K562 (cell line): Measurements from ENCODE around the gene CPNE8.

ENCODE experiments used
- ETV5 ChIP-seq: sonication (generic); formaldehyde crosslinking; IDR thresholded peaks from 2 replicates; pipeline ENCODE4 v1.4.0; 2020; ENCODE audit warnings: low read depth, mild to moderate bottlenecking, missing genetic modification reagents
- EZH2 ChIP-seq: IDR thresholded peaks from 2 replicates; pipeline ENCODE4 v1.6.1; 2012; ENCODE audit warnings: low read depth, mild to moderate bottlenecking, inconsistent platforms, low read length, borderline replicate concordance
- GATAD2B ChIP-seq: fragments of 450-650 bp; IDR thresholded peaks from 2 replicates; pipeline ENCODE4 v1.6.1; 2017; ENCODE audit warnings: mild to moderate bottlenecking, borderline replicate concordance
- NFIC ChIP-seq: fragments of 450-650 bp; IDR thresholded peaks from 2 replicates; pipeline ENCODE4 v1.6.1; 2017; ENCODE audit warnings: mild to moderate bottlenecking, inconsistent platforms
- RAD21 ChIP-seq, 2 experiments: fragments of 250-450 bp in 1 of 2; fragments of 450-650 bp in 1 of 2; sonication (Bioruptor Pico) in 1 of 2; formaldehyde crosslinking in 1 of 2; IDR thresholded peaks in 1 of 2; conservative IDR thresholded peaks in 1 of 2; 2 replicates each; pipeline versions ENCODE4 v1.4.0 to v1.8.0; 2020 to 2022; ENCODE audit warnings: mild to moderate bottlenecking in 2 of 2, moderate library complexity in 1 of 2
- SIN3A ChIP-seq, 2 experiments: fragments of 150-350 bp in 1 of 2; IDR thresholded peaks; 2 replicates each; pipeline ENCODE4 v1.6.1; 2011 to 2016; ENCODE audit warnings: borderline replicate concordance in 2 of 2, low read depth in 2 of 2, low read length in 2 of 2, mild to moderate bottlenecking in 2 of 2, moderate library complexity in 2 of 2; ENCODE audit not compliant: control insufficient read depth in 1 of 2
- SOX6 ChIP-seq: fragments of 450-650 bp; IDR thresholded peaks from 2 replicates; pipeline ENCODE4 v1.6.1; 2014; ENCODE audit warnings: mild to moderate bottlenecking
- ZNF507 ChIP-seq: conservative IDR thresholded peaks from 2 replicates; pipeline ENCODE4 v1.6.1; 2017; ENCODE audit warnings: missing genetic modification characterization, missing compliant biosample characterization
- TF ChIP-seq, protein P1 (sequence below): sonication (generic); formaldehyde crosslinking; IDR thresholded peaks from 2 replicates; pipeline ENCODE4 v1.8.0; 2022; ENCODE audit warnings: missing genetic modification reagents, mild to moderate bottlenecking, borderline replicate concordance
- TF ChIP-seq, protein P2 (sequence below): sonication (generic); formaldehyde crosslinking; IDR thresholded peaks from 2 replicates; pipeline ENCODE4 v1.8.1; 2023; ENCODE audit warnings: mild to moderate bottlenecking, missing genetic modification reagents
- TF ChIP-seq, protein P3 (sequence below), 3 experiments: IDR thresholded peaks in 2 of 3; conservative IDR thresholded peaks in 1 of 3; 2 replicates each; pipeline ENCODE4 v1.5.1; 2011 to 2012; ENCODE audit warnings: low read length in 3 of 3, mild to moderate bottlenecking in 3 of 3, control low read depth in 2 of 3, improper control_type of control experiment in 1 of 3, inconsistent platforms in 1 of 3, low read depth in 1 of 3, mixed read lengths in 1 of 3, moderate library complexity in 1 of 3; ENCODE audit not compliant: insufficient read depth in 2 of 3

DNA sequence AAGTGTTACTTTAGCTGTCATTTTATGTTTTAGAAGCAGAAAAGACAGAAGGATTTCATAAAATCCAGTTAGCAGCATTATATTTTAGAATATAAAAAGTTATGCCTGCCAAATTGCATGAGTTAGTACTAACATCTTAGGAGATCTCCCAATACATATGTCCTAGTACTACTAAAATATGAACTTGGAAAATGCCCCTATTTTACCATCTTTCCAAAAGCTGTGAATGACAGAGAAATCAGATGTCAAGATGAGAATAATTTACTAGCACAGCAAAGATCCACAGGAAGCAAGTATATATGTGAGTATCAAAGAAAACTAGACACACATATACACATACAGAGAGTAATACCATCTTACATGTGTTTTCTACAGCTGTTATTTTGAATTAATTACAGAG, 196.9 kb downstream of the CPNE8 start:
- TF ChIP-seq EZH2, result no peak
- TF ChIP-seq, protein P1, sequence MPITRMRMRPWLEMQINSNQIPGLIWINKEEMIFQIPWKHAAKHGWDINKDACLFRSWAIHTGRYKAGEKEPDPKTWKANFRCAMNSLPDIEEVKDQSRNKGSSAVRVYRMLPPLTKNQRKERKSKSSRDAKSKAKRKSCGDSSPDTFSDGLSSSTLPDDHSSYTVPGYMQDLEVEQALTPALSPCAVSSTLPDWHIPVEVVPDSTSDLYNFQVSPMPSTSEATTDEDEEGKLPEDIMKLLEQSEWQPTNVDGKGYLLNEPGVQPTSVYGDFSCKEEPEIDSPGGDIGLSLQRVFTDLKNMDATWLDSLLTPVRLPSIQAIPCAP (CRISPR knock-in tag), result no peak
- TF ChIP-seq RAD21 (CRISPR knock-in tag; conservative IDR thresholded peaks at IDR 0.05 in 1 of 2, IDR thresholded peaks at IDR 0.05 in 1 of 2), result no peak
- TF ChIP-seq, protein P2, sequence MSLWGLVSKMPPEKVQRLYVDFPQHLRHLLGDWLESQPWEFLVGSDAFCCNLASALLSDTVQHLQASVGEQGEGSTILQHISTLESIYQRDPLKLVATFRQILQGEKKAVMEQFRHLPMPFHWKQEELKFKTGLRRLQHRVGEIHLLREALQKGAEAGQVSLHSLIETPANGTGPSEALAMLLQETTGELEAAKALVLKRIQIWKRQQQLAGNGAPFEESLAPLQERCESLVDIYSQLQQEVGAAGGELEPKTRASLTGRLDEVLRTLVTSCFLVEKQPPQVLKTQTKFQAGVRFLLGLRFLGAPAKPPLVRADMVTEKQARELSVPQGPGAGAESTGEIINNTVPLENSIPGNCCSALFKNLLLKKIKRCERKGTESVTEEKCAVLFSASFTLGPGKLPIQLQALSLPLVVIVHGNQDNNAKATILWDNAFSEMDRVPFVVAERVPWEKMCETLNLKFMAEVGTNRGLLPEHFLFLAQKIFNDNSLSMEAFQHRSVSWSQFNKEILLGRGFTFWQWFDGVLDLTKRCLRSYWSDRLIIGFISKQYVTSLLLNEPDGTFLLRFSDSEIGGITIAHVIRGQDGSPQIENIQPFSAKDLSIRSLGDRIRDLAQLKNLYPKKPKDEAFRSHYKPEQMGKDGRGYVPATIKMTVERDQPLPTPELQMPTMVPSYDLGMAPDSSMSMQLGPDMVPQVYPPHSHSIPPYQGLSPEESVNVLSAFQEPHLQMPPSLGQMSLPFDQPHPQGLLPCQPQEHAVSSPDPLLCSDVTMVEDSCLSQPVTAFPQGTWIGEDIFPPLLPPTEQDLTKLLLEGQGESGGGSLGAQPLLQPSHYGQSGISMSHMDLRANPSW (CRISPR knock-in tag), result no peak
- no peak for TF ChIP-seq NFIC
- TF ChIP-seq ETV5 (CRISPR knock-in tag), result no peak
- no peak for TF ChIP-seq GATAD2B
- no peak for TF ChIP-seq ZNF507
- no peak for TF ChIP-seq SIN3A (IDR thresholded peaks at IDR 0.05; ENCODE audit: borderline replicate concordance in 2 of 2, control insufficient read depth in 1 of 2, low read depth in 2 of 2, low read length in 2 of 2)
- TF ChIP-seq, protein P3, sequence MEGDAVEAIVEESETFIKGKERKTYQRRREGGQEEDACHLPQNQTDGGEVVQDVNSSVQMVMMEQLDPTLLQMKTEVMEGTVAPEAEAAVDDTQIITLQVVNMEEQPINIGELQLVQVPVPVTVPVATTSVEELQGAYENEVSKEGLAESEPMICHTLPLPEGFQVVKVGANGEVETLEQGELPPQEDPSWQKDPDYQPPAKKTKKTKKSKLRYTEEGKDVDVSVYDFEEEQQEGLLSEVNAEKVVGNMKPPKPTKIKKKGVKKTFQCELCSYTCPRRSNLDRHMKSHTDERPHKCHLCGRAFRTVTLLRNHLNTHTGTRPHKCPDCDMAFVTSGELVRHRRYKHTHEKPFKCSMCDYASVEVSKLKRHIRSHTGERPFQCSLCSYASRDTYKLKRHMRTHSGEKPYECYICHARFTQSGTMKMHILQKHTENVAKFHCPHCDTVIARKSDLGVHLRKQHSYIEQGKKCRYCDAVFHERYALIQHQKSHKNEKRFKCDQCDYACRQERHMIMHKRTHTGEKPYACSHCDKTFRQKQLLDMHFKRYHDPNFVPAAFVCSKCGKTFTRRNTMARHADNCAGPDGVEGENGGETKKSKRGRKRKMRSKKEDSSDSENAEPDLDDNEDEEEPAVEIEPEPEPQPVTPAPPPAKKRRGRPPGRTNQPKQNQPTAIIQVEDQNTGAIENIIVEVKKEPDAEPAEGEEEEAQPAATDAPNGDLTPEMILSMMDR (IDR thresholded peaks at IDR 0.05 in 2 of 3, conservative IDR thresholded peaks at IDR 0.05 in 1 of 3; ENCODE audit: insufficient read depth in 2 of 3, low read depth in 1 of 3, low read length in 3 of 3), result no peak
- no peak for TF ChIP-seq SOX6
